Cerebellar cortex (tissue), 1 donor: ENCODE measurements around the gene ATP5F1C.
"Not testable (repeated sequence)": the region's sequence is repeated elsewhere in the genome, so short reads cannot be mapped to it uniquely, and the experiment has no call there.

Experiments used
- DNase-seq: peaks from one replicate; pipeline ENCODE4 v3.0.0-alpha.2; 2015; ENCODE audit warnings: low spot score

Gene ATP5F1C

GRCh38 chr10:7787857-7788638 is at the start of gene ATP5F1C, which contains the start of gene KIN:
TSS of gene ATP5F1C (plus strand) at chr10:7788177. CDS start at chr10:7788208, 31 bp downstream.
TSS of gene KIN (minus strand) at chr10:7787993. CDS start at chr10:7787933, 60 bp downstream.
- DNase-seq, result peak; percentile 98

- no peak for DNase-seq
These were observed 49.2 kb upstream of the ATP5F1C start for GRCh38 chr10:7738536-7739407.

- DNase-seq, result no peak
These were observed 43.7 kb upstream of the ATP5F1C start for GRCh38 chr10:7744307-7744706.

GRCh38 chr10:7748637-7749036 is 39.3 kb upstream of the ATP5F1C start:
- not testable (repeated sequence) for DNase-seq

GRCh38 chr10:7750222-7750621 is 37.8 kb upstream of the ATP5F1C start:
- DNase-seq, result no peak

- no peak for DNase-seq
These were observed 35.7 kb upstream of the ATP5F1C start for GRCh38 chr10:7752251-7752650.

GRCh38 chr10:7755103-7755502 is 32.9 kb upstream of the ATP5F1C start:
- no peak for DNase-seq

- peak; percentile 18 for DNase-seq
These were observed 31.5 kb upstream of the ATP5F1C start for GRCh38 chr10:7756360-7756992.

- no peak for DNase-seq
These were observed 24.0 kb upstream of the ATP5F1C start for GRCh38 chr10:7763929-7764328.

GRCh38 chr10:7766241-7766640 is 21.7 kb upstream of the ATP5F1C start:
- no peak for DNase-seq

- no peak for DNase-seq
These were observed 20.8 kb upstream of the ATP5F1C start for GRCh38 chr10:7767209-7767608.

GRCh38 chr10:7768417-7768816 is 19.6 kb upstream of the ATP5F1C start:
- no peak for DNase-seq

- DNase-seq, result peak; percentile 92
These were observed 13.9 kb upstream of the ATP5F1C start for GRCh38 chr10:7773845-7774801.

GRCh38 chr10:7776777-7777176 is 11.2 kb upstream of the ATP5F1C start:
- no peak for DNase-seq

- DNase-seq, result not testable (repeated sequence)
These were observed 5.8 kb upstream of the ATP5F1C start for GRCh38 chr10:7782194-7782593.

GRCh38 chr10:7786430-7786829 is 1.5 kb upstream of the ATP5F1C start:
- DNase-seq, result no peak

GRCh38 chr10:7787150-7787856 is 674 bp upstream of the ATP5F1C start:
- DNase-seq, result no peak

GRCh38 chr10:7788639-7789286 is 786 bp downstream of the ATP5F1C start:
- peak; percentile 25 for DNase-seq

GRCh38 chr10:7789390-7789789 is 1.4 kb downstream of the ATP5F1C start:
- DNase-seq, result no peak

GRCh38 chr10:7792541-7792940 is 4.6 kb downstream of the ATP5F1C start:
- no peak for DNase-seq
